SK-N-MC (cell line): ENCODE data around the gene HHAT.

Source experiments
- EZH2 ChIP-seq: fragments of 200-600 bp; sonication (generic); IDR thresholded peaks from one replicate; pipeline ENCODE4 v1.6.1; 2017; ENCODE audit warnings: antibody characterized with exemption
- FOXP2 ChIP-seq: optimal IDR thresholded peaks from 2 replicates; pipeline ENCODE3; 2011; ENCODE audit warnings: mild to moderate bottlenecking, moderate library complexity; ENCODE audit not compliant: insufficient read depth; ENCODE audit errors: extremely low read length, control extremely low read depth
- POLR2AphosphoS5 ChIP-seq: IDR thresholded peaks from 2 replicates; pipeline ENCODE4 v1.6.1; 2012; ENCODE audit warnings: mild to moderate bottlenecking, low read depth, low read length, borderline replicate concordance

DNA sequence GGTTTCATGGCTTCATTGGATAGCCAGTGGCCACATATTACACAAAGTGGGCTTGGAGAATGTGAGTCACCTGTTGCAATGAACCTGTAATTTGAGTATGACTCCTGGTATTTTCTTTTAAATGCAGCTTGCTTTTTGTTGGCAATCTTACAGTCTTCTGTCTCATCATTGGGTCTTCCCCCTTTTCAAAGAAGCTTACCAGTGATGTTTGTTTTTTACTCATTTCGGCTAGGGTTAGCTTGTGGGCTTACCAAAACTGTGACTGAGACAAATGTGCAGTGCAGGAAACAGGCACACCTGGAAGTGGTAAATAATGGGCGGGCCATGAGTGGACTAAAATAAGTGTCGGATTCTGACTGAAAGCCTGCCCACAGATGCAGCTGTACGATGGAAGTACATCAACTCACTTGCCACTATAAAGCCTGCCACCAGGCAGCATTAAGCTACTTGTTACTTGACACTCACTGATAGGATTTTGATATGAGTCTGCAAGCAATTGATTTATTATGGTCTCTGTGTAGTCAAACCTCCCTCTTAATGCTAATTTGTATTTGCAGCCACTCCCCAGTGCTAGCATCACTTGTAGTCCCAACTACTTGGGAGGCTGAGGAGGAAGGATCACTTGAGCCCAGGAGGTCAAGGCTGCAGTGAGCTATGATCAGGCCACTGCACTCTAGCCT is 4.2 kb downstream of the HHAT start:
- no peak for TF ChIP-seq POLR2AphosphoS5
- TF ChIP-seq EZH2 = no peak
- TF ChIP-seq FOXP2 = no peak
